GM15510 (cell line): ENCODE data around the gene FGFR4.

Source experiments
- POLR2A ChIP-seq: IDR thresholded peaks from 3 replicates; pipeline ENCODE4 v1.6.1; 2011; ENCODE audit warnings: borderline replicate concordance; ENCODE audit not compliant: insufficient read length; ENCODE audit errors: extremely low read depth

Gene FGFR4

DNA sequence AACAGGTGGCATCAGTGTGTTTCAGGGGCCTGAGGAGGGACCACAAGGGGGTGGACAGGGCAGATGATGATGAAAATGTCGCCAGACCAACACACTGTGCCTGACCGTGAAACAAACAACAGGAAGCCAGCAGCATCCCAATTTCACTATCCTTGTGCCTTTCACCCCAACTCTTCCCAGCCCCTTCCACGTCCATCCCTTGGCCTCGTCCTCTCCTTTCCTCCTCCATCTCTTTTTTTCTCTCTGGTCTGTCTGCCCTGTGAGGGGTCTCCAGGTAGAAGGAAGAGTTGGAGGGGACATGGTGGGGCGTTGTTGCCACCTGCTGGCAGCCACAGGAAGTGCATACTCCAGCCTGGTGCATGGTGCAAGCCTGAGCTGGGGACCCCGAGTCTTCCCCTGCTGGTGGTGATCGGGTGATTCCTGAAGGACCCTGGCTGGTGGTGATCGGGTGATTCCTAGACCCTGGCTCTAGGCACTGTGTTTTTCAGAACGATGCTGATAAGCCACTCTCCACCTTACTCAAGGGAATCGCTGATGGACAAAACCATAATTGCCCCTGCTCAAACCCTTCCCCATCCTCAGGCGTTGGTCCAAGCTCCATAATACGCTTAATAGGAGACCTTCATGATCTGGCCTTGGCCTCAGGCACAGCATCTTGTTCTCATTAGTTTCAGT is 25.1 kb downstream of the FGFR4 start:
- TF ChIP-seq POLR2A: no peak

- TF ChIP-seq POLR2A: no peak
Measured at GRCh38 chr5:177112589-177113220, 26.0 kb downstream of the FGFR4 start.

DNA sequence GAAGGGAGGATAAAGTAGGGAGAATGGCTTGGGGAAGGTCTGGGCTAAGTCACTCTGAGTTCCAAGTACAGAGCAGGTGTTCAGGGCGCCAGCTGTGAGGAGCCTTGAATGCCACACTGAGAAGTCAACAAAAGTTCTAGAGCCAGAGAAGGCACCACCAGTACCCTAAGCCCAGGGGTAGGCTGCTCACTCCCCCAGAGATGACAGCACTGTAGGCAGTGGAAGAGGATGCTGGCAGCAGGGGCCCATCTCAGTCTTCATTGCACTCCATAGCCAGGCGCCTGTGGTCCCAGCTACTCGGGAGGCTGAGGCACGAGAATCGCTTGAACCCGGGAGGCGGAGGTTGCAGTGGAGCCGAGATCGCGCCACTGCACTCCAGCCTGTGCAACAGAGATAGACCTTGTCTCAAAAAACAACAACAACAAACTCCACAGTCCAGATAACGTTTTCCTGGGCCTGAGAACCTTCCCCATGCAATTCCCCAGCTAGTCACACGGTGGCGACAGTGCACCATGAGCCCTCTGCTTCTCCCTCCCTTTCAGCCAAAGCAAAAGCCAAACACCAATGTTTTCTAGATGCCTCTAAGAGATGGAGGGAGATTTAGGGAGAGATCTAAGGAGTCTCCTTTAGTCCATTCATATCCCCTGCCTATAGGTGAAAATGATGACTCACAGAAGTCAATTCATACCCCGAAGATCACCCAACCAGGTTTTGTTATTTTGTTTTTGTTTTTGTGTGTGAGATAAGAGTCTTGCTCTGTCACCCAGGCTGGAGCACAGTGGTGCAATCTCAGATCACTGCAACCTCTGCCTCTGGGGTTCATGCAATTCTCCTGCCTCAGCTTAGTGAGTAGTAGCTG is 27.1 kb downstream of the FGFR4 start:
- TF ChIP-seq POLR2A: no peak

DNA sequence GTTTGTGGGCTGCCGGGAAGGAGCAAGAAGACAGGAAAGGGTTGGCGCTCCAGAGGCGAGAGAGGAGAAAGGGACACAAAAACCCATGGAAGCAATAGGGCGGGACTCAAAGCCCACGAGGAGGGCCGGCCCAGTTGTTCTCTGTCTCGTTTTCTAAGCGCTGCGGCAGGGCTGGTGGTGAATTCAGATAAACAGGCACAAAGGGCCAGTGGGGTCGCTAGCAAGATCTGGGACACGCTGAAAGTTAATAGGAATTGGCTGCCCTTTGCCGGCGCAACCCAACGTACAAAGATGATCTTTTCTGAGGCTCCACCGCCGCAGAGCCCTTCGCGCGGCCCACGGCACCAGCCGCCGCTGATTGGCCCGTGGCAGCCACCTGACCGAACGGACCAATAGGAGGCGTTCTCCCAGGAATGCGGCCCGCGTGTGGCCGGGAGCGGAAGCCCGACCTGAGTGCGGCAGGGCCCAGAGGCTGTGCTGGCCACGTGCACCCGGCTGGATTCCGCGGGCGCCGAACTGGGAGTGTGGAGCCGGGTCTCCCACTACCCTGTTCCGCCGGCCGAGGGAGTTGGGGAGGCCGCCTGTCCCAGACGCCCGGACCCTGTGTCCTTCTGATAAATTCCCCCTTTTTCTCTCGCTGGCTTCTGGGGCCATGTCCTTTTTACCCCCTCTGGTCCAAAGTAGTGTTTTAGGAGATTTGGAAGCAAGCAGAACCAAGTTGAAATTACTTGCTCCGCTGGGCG is 30.1 kb downstream of the FGFR4 start:
- TF ChIP-seq POLR2A: peak; percentile 25

- no peak for TF ChIP-seq POLR2A
Measured at GRCh38 chr5:177117441-177118045, 30.8 kb downstream of the FGFR4 start.

DNA sequence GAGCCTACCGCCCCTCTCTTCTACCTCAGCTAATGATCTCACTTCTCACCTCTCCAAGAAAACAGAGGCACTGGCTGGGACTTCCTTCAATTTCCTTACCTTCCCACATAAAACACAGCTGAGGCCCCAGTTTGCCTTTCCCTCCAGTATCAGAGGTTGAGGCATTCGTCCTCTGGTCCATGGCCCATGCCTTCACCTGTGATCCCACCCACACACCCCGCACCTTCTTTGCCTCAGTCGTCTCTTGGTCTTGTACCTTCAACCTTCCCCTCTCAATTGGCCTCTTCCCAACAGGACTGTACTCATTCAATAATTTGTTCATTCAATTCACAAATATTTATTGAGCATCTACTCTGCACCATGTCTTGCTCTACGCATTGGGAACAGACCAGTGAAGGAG is 35.9 kb downstream of the FGFR4 start:
- no peak for TF ChIP-seq POLR2A

GRCh38 chr5:177123789-177124485 is 37.2 kb downstream of the FGFR4 start:
- no peak for TF ChIP-seq POLR2A

DNA sequence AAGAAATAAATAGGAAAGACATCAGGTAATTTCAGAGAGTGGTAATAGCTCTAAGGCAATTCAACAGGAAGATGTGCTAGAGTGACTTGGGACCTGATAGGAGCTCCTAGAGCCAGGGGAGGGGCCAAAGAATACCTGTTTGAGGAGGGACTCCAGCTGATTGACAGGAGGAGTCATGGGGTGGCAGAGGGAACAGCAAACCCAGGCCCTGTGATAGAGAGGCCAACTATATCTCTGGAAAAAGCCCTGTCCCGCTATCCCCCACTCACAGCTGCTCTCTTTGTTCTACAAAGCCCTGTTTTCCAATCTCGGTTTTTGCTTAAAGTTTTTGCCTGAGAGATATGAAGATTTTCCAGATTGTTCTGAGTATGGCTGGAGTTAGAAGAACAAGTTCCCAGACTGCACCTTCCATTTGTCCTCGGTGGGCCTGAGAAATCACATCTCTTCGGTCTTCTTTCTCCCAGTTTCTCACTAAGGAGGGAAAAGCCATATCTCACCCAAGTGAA is 37.8 kb downstream of the FGFR4 start:
- TF ChIP-seq POLR2A: no peak

DNA sequence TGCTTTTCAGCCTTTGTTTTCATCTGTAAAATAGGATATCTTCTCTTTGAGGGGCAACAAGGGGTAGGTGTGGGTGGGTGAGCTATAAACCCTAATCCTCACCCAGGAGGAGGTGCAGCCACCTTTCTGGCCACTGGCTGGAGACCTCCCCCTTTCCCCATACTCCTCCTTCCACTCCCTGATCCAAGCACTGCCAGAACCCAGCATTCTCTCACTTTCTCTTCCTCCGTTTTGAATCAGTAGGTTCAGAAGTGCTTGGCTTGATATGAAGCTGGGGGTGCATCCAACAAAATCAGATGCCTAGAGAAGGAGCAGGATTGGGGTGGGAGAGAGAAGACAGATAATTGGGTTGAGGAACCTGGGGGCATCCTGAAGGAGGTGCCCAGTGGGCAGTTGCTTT is 40.1 kb downstream of the FGFR4 start:
- TF ChIP-seq POLR2A: no peak

DNA sequence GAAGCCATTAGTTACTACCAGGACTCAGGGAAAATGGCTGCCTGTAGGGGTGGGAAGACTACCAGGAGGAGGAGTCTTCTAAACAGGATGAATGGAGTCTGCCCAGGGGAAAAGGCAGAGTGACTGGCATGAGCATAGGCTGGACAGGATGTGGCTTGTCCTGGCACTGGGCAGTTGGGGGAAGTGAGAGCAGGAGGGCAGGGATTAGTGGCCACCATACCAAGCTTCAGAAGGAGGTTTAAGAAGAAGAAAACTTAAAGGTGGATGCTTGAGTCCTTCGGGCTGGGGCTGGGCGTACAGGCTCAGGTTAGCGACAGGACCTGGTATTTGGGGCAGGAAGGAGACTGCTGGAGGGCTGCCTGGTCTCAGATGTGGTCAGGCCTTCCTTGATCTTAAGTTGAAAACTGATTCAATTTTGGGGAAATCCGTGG is 41.9 kb downstream of the FGFR4 start:
- TF ChIP-seq POLR2A: no peak

GRCh38 chr5:177130211-177131018 is 43.7 kb downstream of the FGFR4 start:
- TF ChIP-seq POLR2A: no peak

GRCh38 chr5:177131019-177131320 is 44.3 kb downstream of the FGFR4 start:
- TF ChIP-seq POLR2A: no peak

DNA sequence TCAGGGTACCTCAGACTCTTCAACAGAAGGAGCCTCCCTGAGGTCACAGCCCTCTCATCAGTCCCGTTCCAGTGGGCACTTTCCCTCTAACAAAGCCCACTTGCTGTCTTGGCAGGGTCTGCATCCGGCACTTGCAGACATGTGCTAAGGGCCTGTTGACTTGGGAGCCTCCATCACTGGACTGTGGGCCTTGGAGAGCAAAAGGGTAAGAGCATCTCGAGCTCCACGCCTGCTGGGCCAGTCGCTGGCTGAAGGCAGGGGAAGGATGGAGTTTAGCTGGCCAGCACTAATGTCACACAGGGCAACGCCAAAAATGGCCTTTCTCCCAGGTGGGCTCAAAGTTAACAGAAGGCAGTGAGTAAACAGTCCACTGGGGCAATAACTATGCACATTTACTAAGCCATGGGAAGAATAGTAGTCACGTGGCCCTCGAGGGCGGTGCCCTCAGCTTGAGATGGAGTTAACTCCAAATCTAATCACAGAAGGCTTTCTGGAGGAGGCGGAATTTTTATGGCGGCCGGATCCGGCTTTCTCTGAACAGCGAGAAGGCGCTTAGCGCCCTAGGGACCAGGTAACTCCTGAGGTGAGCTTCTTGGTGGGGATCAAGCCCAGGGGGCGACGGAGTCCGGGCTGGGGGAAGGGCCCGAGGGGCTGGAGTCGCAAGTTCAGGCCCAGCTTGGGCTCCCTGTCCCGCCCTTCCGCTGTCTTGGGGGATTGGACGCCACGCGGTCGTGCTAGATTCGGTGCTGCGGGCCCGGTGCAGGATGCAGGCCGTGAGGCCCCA is 44.8 kb downstream of the FGFR4 start:
- no peak for TF ChIP-seq POLR2A
